ENCODE data around the gene MMP23B.

GRCh38 chr1:1616838-1617237 lies 15.1 kb upstream of the MMP23B start:
- TF ChIP-seq YY1 (IDR thresholded peaks at IDR 0.05; ENCODE audit: low read depth) (no peak), EP300 (IDR thresholded peaks at IDR 0.05; ENCODE audit: borderline replicate concordance) (no peak), RAD21 (IDR thresholded peaks at IDR 0.05; ENCODE audit: low read depth) (no peak), EGR1 (IDR thresholded peaks at IDR 0.05) (no peak), ZBTB7A (IDR thresholded peaks at IDR 0.05; ENCODE audit: low read depth) (no peak)
- TF ChIP-seq, protein P1, sequence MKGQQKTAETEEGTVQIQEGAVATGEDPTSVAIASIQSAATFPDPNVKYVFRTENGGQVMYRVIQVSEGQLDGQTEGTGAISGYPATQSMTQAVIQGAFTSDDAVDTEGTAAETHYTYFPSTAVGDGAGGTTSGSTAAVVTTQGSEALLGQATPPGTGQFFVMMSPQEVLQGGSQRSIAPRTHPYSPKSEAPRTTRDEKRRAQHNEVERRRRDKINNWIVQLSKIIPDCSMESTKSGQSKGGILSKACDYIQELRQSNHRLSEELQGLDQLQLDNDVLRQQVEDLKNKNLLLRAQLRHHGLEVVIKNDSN (IDR thresholded peaks at IDR 0.05), result no peak
- TF ChIP-seq, protein P2, sequence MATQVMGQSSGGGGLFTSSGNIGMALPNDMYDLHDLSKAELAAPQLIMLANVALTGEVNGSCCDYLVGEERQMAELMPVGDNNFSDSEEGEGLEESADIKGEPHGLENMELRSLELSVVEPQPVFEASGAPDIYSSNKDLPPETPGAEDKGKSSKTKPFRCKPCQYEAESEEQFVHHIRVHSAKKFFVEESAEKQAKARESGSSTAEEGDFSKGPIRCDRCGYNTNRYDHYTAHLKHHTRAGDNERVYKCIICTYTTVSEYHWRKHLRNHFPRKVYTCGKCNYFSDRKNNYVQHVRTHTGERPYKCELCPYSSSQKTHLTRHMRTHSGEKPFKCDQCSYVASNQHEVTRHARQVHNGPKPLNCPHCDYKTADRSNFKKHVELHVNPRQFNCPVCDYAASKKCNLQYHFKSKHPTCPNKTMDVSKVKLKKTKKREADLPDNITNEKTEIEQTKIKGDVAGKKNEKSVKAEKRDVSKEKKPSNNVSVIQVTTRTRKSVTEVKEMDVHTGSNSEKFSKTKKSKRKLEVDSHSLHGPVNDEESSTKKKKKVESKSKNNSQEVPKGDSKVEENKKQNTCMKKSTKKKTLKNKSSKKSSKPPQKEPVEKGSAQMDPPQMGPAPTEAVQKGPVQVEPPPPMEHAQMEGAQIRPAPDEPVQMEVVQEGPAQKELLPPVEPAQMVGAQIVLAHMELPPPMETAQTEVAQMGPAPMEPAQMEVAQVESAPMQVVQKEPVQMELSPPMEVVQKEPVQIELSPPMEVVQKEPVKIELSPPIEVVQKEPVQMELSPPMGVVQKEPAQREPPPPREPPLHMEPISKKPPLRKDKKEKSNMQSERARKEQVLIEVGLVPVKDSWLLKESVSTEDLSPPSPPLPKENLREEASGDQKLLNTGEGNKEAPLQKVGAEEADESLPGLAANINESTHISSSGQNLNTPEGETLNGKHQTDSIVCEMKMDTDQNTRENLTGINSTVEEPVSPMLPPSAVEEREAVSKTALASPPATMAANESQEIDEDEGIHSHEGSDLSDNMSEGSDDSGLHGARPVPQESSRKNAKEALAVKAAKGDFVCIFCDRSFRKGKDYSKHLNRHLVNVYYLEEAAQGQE (IDR thresholded peaks at IDR 0.05; ENCODE audit: low read depth), result no peak

All from Ishikawa (cell line).